A549 (cell line): ENCODE measurements around the gene RASA1. TPM values are rescaled to one million over a fixed set of nuclear protein-coding genes. Genes with fewer than 3 reads are reported as not detected.

Experiments used
- ATAC-seq, 2 experiments: fragments of 200-7000 bp in 1 of 2; fragments of >200 bp in 1 of 2; cut with Nextera tagmentation in 1 of 2; cut with Tn5 transposase in 1 of 2; 3 replicates each; pipeline versions ENCODE4 v1.8.0 to v1.9.1; 2018 to 2020; ENCODE audit warnings: mild to moderate bottlenecking in 1 of 2, moderate library complexity in 1 of 2
- CTCF ChIA-PET: fragments of 300-600 bp; sonication (Branson Sonifier 250); formaldehyde crosslinking; extraction: SDS; loops from one replicate; lab custom pipeline; 2021; ENCODE audit warnings: antibody characterized with exemption, inconsistent platforms; lab: Yijun Ruan, JAX
- POLR2A ChIA-PET: fragments of 350-600 bp; formaldehyde crosslinking; extraction: SDS; loops from one replicate; lab custom pipeline; 2021; ENCODE audit warnings: antibody characterized with exemption, inconsistent platforms; lab: Yijun Ruan, JAX
- DNase-seq, 2 experiments: peaks; one replicate each; pipeline versions ENCODE4 v3.0.0 to v3.0.0-alpha.2; 2011 to 2016; ENCODE audit warnings: low read depth in 1 of 2, low spot score in 1 of 2
- FAIRE-seq: peaks from 2 replicates; lab custom pipeline; 2011; peaks lifted over from hg19 to GRCh38; lab: Jason Lieb, UNC
- H3K27ac ChIP-seq, 2 experiments: fragments of >200 bp; sonication (Bioruptor Twin); formaldehyde crosslinking; 3 replicates each; pipeline ENCODE4 v1.5.1; 2016 to 2017
- H3K4me1 ChIP-seq: fragments of >200 bp; sonication (Bioruptor Twin); formaldehyde crosslinking; 3 replicates; pipeline ENCODE4 v1.6.1; 2016
- H3K4me2 ChIP-seq: fragments of >200 bp; sonication (Bioruptor Twin); formaldehyde crosslinking; 3 replicates; pipeline ENCODE4 v1.6.1; 2016
- H3K4me3 ChIP-seq: fragments of >200 bp; sonication (Bioruptor Twin); formaldehyde crosslinking; 3 replicates; pipeline ENCODE4 v1.5.1; 2016
- H3K9me3 ChIP-seq: fragments of >200 bp; sonication (Bioruptor Twin); formaldehyde crosslinking; 3 replicates; pipeline ENCODE4 v1.6.1; 2016
- BCL3 ChIP-seq: fragments of >200 bp; sonication (Bioruptor Twin); formaldehyde crosslinking; IDR thresholded peaks from 3 replicates; pipeline ENCODE4 v1.6.1; 2016
- BHLHE40 ChIP-seq: IDR thresholded peaks from 2 replicates; pipeline ENCODE4 v1.6.1; 2012; ENCODE audit warnings: low read depth, low read length, inconsistent platforms
- CBX8 ChIP-seq: fragments of 200-600 bp; sonication (generic); IDR thresholded peaks from 2 replicates; pipeline ENCODE4 v1.6.1; 2016
- E2F6 ChIP-seq: IDR thresholded peaks from 2 replicates; pipeline ENCODE4 v1.6.1; 2012; ENCODE audit warnings: low read depth, borderline replicate concordance
- EHMT2 ChIP-seq: fragments of 200-600 bp; sonication (generic); IDR thresholded peaks from 2 replicates; pipeline ENCODE4 v1.6.1; 2016; ENCODE audit warnings: antibody characterized with exemption, low read depth, mild to moderate bottlenecking, moderate library complexity
- ELK1 ChIP-seq: fragments of 150-350 bp; IDR thresholded peaks from 2 replicates; pipeline ENCODE4 v1.6.1; 2014; ENCODE audit warnings: low read depth, mild to moderate bottlenecking, low read length
- EP300 ChIP-seq, 2 experiments: fragments of >200 bp; sonication (Bioruptor Twin); formaldehyde crosslinking; IDR thresholded peaks; 2 replicates in 1 of 2; 3 replicates in 1 of 2; pipeline ENCODE4 v1.6.1; 2016 to 2017
- FOSB ChIP-seq: fragments of 250-450 bp; sonication (Bioruptor Pico); IDR thresholded peaks from 2 replicates; pipeline ENCODE4 v1.5.0; 2020; ENCODE audit warnings: mild to moderate bottlenecking, moderate library complexity
- GATA3 ChIP-seq: IDR thresholded peaks from 2 replicates; pipeline ENCODE4 v1.6.1; 2012; ENCODE audit warnings: borderline replicate concordance
- HEYL ChIP-seq: fragments of 250-450 bp; sonication (Bioruptor Pico); IDR thresholded peaks from 2 replicates; pipeline ENCODE4 v1.8.0; 2021; ENCODE audit warnings: mild to moderate bottlenecking, moderate library complexity
- HOXB13 ChIP-seq: fragments of 250-450 bp; sonication (Bioruptor Pico); IDR thresholded peaks from 2 replicates; pipeline ENCODE4 v1.5.0; 2020; ENCODE audit warnings: low read depth, mild to moderate bottlenecking, moderate library complexity
- JUNB ChIP-seq: fragments of >200 bp; sonication (Bioruptor Twin); formaldehyde crosslinking; IDR thresholded peaks from 2 replicates; pipeline ENCODE4 v1.6.1; 2016
- KDM1A ChIP-seq: fragments of 200-600 bp; sonication (generic); IDR thresholded peaks from 2 replicates; pipeline ENCODE4 v1.6.1; 2016; ENCODE audit warnings: low read depth, mild to moderate bottlenecking
- MAZ ChIP-seq: fragments of 150-350 bp; IDR thresholded peaks from 2 replicates; pipeline ENCODE4 v1.6.1; 2014; ENCODE audit warnings: antibody characterized with exemption, low read depth, low read length, borderline replicate concordance
- MYC ChIP-seq: IDR thresholded peaks from 2 replicates; pipeline ENCODE4 v1.6.1; 2012; ENCODE audit warnings: mild to moderate bottlenecking, inconsistent platforms, low read length, improper control_type of control experiment, borderline replicate concordance
- POLR2A ChIP-seq: IDR thresholded peaks from 2 replicates; pipeline ENCODE4 v1.6.1; 2012; ENCODE audit warnings: mild to moderate bottlenecking, low read length
- POLR2AphosphoS2 ChIP-seq: conservative IDR thresholded peaks from 2 replicates; pipeline ENCODE4 v1.6.1; 2012; ENCODE audit warnings: low read length, improper control_type of control experiment, inconsistent platforms
- RARB ChIP-seq: fragments of 250-450 bp; sonication (Bioruptor Pico); IDR thresholded peaks from 2 replicates; pipeline ENCODE4 v1.8.0; 2021; ENCODE audit warnings: mild to moderate bottlenecking, moderate library complexity
- REST ChIP-seq: fragments of 200-600 bp; sonication (generic); IDR thresholded peaks from 2 replicates; pipeline ENCODE4 v1.6.1; 2016; ENCODE audit warnings: antibody characterized with exemption, mild to moderate bottlenecking, moderate library complexity
- RNF2 ChIP-seq: fragments of 200-600 bp; sonication (generic); IDR thresholded peaks from 2 replicates; pipeline ENCODE4 v1.6.1; 2016; ENCODE audit warnings: low read depth, mild to moderate bottlenecking, antibody characterized with exemption, moderate library complexity, borderline replicate concordance
- SMC3 ChIP-seq: fragments of >200 bp; sonication (Bioruptor Twin); formaldehyde crosslinking; IDR thresholded peaks from 3 replicates; pipeline ENCODE4 v1.6.1; 2018; ENCODE audit warnings: inconsistent platforms
- USF2 ChIP-seq: fragments of 450-650 bp; IDR thresholded peaks from 2 replicates; pipeline ENCODE4 v1.6.1; 2014; ENCODE audit warnings: antibody characterized with exemption
- ZFP36 ChIP-seq: fragments of 450-650 bp; IDR thresholded peaks from 2 replicates; pipeline ENCODE4 v1.6.1; 2014; ENCODE audit warnings: borderline replicate concordance; ENCODE audit not compliant: partially characterized antibody
- WGBS: methylation state at CpG from one replicate; pipeline ENCODE4 v1.1.6; 2017; ENCODE audit errors: missing lambda C conversion rate; 5-methylcytosine and 5-hydroxymethylcytosine counted together
- polyA plus RNA-seq, 4 experiments: library from polyadenylated mRNA; depleted of rRNA in 3 of 4; stranded (reverse); fragments of >200 nt; fragmentation: RNase III in 1 of 4; extraction: RNeasy Plus Mini Kit Qiagen cat#74134 plus additional on column Dnase treatment in 1 of 4; gene quantifications; 2 replicates in 3 of 4; 3 replicates in 1 of 4; pipeline ENCODE4 v1.2.3, GENCODE V29; 2011 to 2017
- TF ChIP-seq, protein P1 (sequence below): fragments of 250-450 bp; sonication (Bioruptor Pico); IDR thresholded peaks from 2 replicates; pipeline ENCODE4 v1.5.0; 2020; ENCODE audit warnings: low read depth, mild to moderate bottlenecking, moderate library complexity
- TF ChIP-seq, protein P2 (sequence below): IDR thresholded peaks from 2 replicates; pipeline ENCODE4 v1.6.1; 2012

Gene RASA1
- polyA plus RNA-seq, 2 of the 4 experiments (the other 2 are of a cell fraction): 18.3 to 41.5 TPM

GRCh38 chr5:87367243-87367642 is 99.6 kb downstream of the RASA1 start:
- no peaks in the 10 kb centered on the region for H3K9me3 ChIP-seq
- DNase-seq (no peak), ATAC-seq (no peak), FAIRE-seq (no peak)
- TF ChIP-seq BCL3: no peak
- TF ChIP-seq POLR2A: no peak
- TF ChIP-seq POLR2AphosphoS2: no peak
- no peak for TF ChIP-seq BHLHE40
- TF ChIP-seq USF2: no peak
- no peak for TF ChIP-seq E2F6
- no peak for TF ChIP-seq FOSB (CRISPR knock-in tag)
- no peak for TF ChIP-seq GATA3
- TF ChIP-seq EP300 (IDR thresholded peaks at IDR 0.05): no peak
- no peak for TF ChIP-seq SMC3
- no peak for TF ChIP-seq RNF2
- TF ChIP-seq KDM1A: no peak
- no peak for TF ChIP-seq EHMT2
- TF ChIP-seq, protein P1, sequence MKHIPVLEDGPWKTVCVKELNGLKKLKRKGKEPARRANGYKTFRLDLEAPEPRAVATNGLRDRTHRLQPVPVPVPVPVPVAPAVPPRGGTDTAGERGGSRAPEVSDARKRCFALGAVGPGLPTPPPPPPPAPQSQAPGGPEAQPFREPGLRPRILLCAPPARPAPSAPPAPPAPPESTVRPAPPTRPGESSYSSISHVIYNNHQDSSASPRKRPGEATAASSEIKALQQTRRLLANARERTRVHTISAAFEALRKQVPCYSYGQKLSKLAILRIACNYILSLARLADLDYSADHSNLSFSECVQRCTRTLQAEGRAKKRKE (CRISPR knock-in tag): no peak
- POLR2A ChIA-PET: no interaction called here
- CTCF ChIA-PET: no interaction called here
- H3K4me1 ChIP-seq: 0 out of 3 replicates have a peak, but pooled peaks cover 4% of the 10 kb centered on the region
- 92% methylated on average over 2 of the region's 2 CpGs for WGBS
- no peak overlapping the region for H3K4me3 ChIP-seq
- no peak overlapping the region for H3K4me2 ChIP-seq
- no peak overlapping the region for H3K27ac ChIP-seq

DNA sequence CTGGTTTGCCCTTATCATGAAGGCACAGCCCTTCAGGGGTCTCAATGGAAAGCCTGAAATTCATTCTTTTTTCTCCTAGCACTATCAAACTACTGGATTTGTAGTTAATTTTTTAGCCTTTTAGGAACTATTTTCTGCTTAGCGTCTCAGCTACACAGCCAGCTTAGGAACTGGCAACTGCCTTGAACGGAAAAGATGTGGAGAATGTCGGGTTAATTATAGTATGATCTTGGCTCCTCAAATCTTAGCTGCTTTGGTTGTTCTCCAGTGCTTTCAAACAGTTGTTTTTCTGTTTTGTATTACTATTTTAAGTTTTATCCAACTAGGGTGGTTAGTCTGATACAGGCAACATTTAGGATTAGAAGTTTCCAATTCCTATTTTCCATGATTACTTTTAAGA is 100.9 kb downstream of the RASA1 start:
- Histone ChIP-seq H3K9me3 (no peaks in the 10 kb centered on the region), H3K4me3 (no peak overlapping the region), H3K4me2 (no peak overlapping the region), H3K27ac (no peak overlapping the region), H3K4me1 (0 out of 3 replicates have a peak, but pooled peaks cover 4% of the 10 kb centered on the region)
- POLR2A ChIA-PET: no interaction called here
- WGBS: 93% methylated on average over 3 of the region's 3 CpGs
- TF ChIP-seq HEYL (no peak), ZFP36 (no peak), RARB (no peak), USF2 (no peak), JUNB (no peak), MAZ (no peak), CBX8 (no peak), ELK1 (no peak), SMC3 (no peak), KDM1A (no peak), MYC (no peak), POLR2AphosphoS2 (no peak), GATA3 (no peak), REST (no peak), HOXB13 (CRISPR knock-in tag) (no peak)
- TF ChIP-seq, protein P2, sequence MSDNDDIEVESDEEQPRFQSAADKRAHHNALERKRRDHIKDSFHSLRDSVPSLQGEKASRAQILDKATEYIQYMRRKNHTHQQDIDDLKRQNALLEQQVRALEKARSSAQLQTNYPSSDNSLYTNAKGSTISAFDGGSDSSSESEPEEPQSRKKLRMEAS: no peak
- DNase-seq (no peak), FAIRE-seq (no peak), ATAC-seq (no peak)
- CTCF ChIA-PET: no interaction called here
